ENCODE measurements around the gene CSF2. TPM values are rescaled to one million over a fixed set of nuclear protein-coding genes. Genes with fewer than 3 reads are reported as not detected.

The CSF2 gene
- total and polyA plus RNA-seq, 2 donors (not counting 1 experiment from before 2014, with no cell fraction given), result not detected

- Histone ChIP-seq H3K4me3 (ENCODE audit: control extremely low read depth in 1 of 5, extremely low read depth in 1 of 5, insufficient read depth in 1 of 5, low read depth in 2 of 5, low read length in 4 of 5) (no peak overlapping the region), H2AFZ (ENCODE audit: insufficient read depth, low read depth, low read length, poor library complexity, severe bottlenecking) (no peak overlapping the region), H3K27me3 (replicated peaks in 1 of 4; ENCODE audit: control extremely low read depth in 1 of 4, control insufficient read depth in 3 of 4, insufficient read depth in 4 of 4, low read length in 3 of 4) (no peaks in the 10 kb centered on the region), H3K4me1 (ENCODE audit: control insufficient read depth in 2 of 2, insufficient read depth in 2 of 2, low read length in 2 of 2) (peaks cover 2 to 7% of the 10 kb centered on the region in 2 donors), H3K4me2 (replicated peaks; ENCODE audit: low read depth, low read length, poor library complexity, severe bottlenecking) (no peak overlapping the region), H3K9ac (ENCODE audit: low read length) (no peak overlapping the region), H3K36me3 (replicated peaks in 1 of 2; ENCODE audit: control extremely low read depth in 1 of 2, control insufficient read depth in 1 of 2, extremely low read depth in 1 of 2, insufficient read depth in 2 of 2, low read length in 1 of 2) (no peaks in the 10 kb centered on the region), H3K27ac (ENCODE audit: low read length in 2 of 2) (no peak overlapping the region), H3K79me2 (ENCODE audit: control insufficient read depth, insufficient read depth, low read length) (no peaks in the 10 kb centered on the region), H3K9me3 (ENCODE audit: control extremely low read depth in 1 of 3, control insufficient read depth in 2 of 3, insufficient read depth in 1 of 3, low read length in 2 of 3) (peaks cover 0 to 5% (median 3%) of the 10 kb centered on the region in 3 donors), H4K20me1 (ENCODE audit: control insufficient read depth, insufficient read depth, low read length, poor library complexity, severe bottlenecking) (no peaks in the 10 kb centered on the region)
- intact Hi-C loops (cut with micrococcal nuclease), result no loop called here
- 78% methylated on average over 1 of the region's 3 CpGs for WGBS (ENCODE audit: insufficient coverage)
- ATAC-seq (ENCODE audit: low read depth), result no peak
- Mint-ChIP-seq H3K9me3 (ENCODE audit: insufficient read depth) (no peaks in the 10 kb centered on the region), H3K4me1 (peaks cover 26% of the 10 kb centered on the region), H3K4me3 (no peak overlapping the region), H3K27ac (no peak overlapping the region), H3K27me3 (no peaks in the 10 kb centered on the region)
- DNase-seq, result no peak
- ChIA-PET CTCF (no interaction called here), POLR2A (no interaction called here)
- no peak for TF ChIP-seq CTCF (IDR thresholded peaks at IDR 0.05)
- no peak for TF ChIP-seq EZH2 (IDR thresholded peaks at IDR 0.05; ENCODE audit: borderline replicate concordance, insufficient read depth, low read depth, low read length, poor library complexity, severe bottlenecking)
These were observed 36.0 kb downstream of the CSF2 start for GRCh38 chr5:132109494-132110053.

- no peaks in the 10 kb centered on the region for H4K20me1 ChIP-seq (ENCODE audit: control insufficient read depth, insufficient read depth, low read length, poor library complexity, severe bottlenecking)
- POLR2A ChIA-PET, result interaction anchor here (0.6 kb wide), 1 partner anchor 247 kb away, joined by 4 read pairs; no protein-coding TSS in a partner anchor
- 100% methylated on average over 2 of the region's 3 CpGs for WGBS (ENCODE audit: insufficient coverage)
- H3K4me3 ChIP-seq (ENCODE audit: control extremely low read depth in 1 of 5, extremely low read depth in 1 of 5, insufficient read depth in 1 of 5, low read depth in 2 of 5, low read length in 4 of 5), result no peak overlapping the region
- ATAC-seq (ENCODE audit: low read depth), result no peak
- no peaks in the 10 kb centered on the region for H3K79me2 ChIP-seq (ENCODE audit: control insufficient read depth, insufficient read depth, low read length)
- Mint-ChIP-seq H3K9me3 (ENCODE audit: insufficient read depth) (no peaks in the 10 kb centered on the region), H3K4me3 (no peak overlapping the region), H3K27me3 (no peaks in the 10 kb centered on the region), H3K27ac (no peak overlapping the region), H3K4me1 (peaks cover 24% of the 10 kb centered on the region)
- H3K4me1 ChIP-seq (ENCODE audit: control insufficient read depth in 2 of 2, insufficient read depth in 2 of 2, low read length in 2 of 2), result peaks cover 3% of the 10 kb centered on the region in 2 donors
- no peak overlapping the region for H2AFZ ChIP-seq (ENCODE audit: insufficient read depth, low read depth, low read length, poor library complexity, severe bottlenecking)
- peaks cover 0 to 5% (median 3%) of the 10 kb centered on the region in 3 donors for H3K9me3 ChIP-seq (ENCODE audit: control extremely low read depth in 1 of 3, control insufficient read depth in 2 of 3, insufficient read depth in 1 of 3, low read length in 2 of 3)
- TF ChIP-seq CTCF (IDR thresholded peaks at IDR 0.05) (no peak), EZH2 (IDR thresholded peaks at IDR 0.05; ENCODE audit: borderline replicate concordance, insufficient read depth, low read depth, low read length, poor library complexity, severe bottlenecking) (no peak)
- intact Hi-C loops (cut with micrococcal nuclease), result no loop called here
- no peak overlapping the region for H3K27ac ChIP-seq (ENCODE audit: low read length in 2 of 2)
- no peak overlapping the region for H3K4me2 ChIP-seq (replicated peaks; ENCODE audit: low read depth, low read length, poor library complexity, severe bottlenecking)
- no peaks in the 10 kb centered on the region for H3K27me3 ChIP-seq (replicated peaks in 1 of 4; ENCODE audit: control extremely low read depth in 1 of 4, control insufficient read depth in 3 of 4, insufficient read depth in 4 of 4, low read length in 3 of 4)
- no peak overlapping the region for H3K9ac ChIP-seq (ENCODE audit: low read length)
- CTCF ChIA-PET, result interaction anchor here (0.7 to 1.1 kb wide), 2 partner anchors 45 to 585 kb away, joined by 3 to 4 read pairs; no protein-coding TSS in a partner anchor
- no peak for DNase-seq
- H3K36me3 ChIP-seq (replicated peaks in 1 of 2; ENCODE audit: control extremely low read depth in 1 of 2, control insufficient read depth in 1 of 2, extremely low read depth in 1 of 2, insufficient read depth in 2 of 2, low read length in 1 of 2), result no peaks in the 10 kb centered on the region
These were observed 36.6 kb downstream of the CSF2 start for GRCh38 chr5:132110195-132110594.

Data from B cell (primary cell).